HCT116 (cell line): ENCODE measurements around the gene ARHGAP18. TPM values are rescaled to one million over a fixed set of nuclear protein-coding genes. Genes with fewer than 3 reads are reported as not detected.

Source experiments
- ATAC-seq: fragments of 200-7000 bp; cut with Tn5 transposase; 2 replicates; pipeline ENCODE4 v1.9.1; 2020; ENCODE audit warnings: mild to moderate bottlenecking, moderate library complexity
- BruUV-seq: library from RNA; stranded (reverse); fragments of 400-500 nt; replicated peaks from 2 replicates; lab custom pipeline; 2021; lab: Mats Ljungman, UMichigan
- CTCF ChIA-PET: fragments of 300-600 bp; sonication (Branson Sonifier 250); formaldehyde crosslinking; loops from one replicate; lab custom pipeline; 2021; ENCODE audit warnings: antibody characterized with exemption; lab: Charles Lee
- POLR2A ChIA-PET: fragments of 300-600, 350-600 bp; sonication (Branson Sonifier 250); formaldehyde crosslinking; loops from one replicate; lab custom pipeline; 2021; ENCODE audit warnings: antibody characterized with exemption; lab: Charles Lee
- RAD21 ChIA-PET, 2 experiments: fragments of 300-600 bp; sonication (Branson Sonifier 250); formaldehyde crosslinking; loops; one replicate each; lab custom pipeline; 2023; ENCODE audit warnings: low total read pairs in 2 of 2; ENCODE audit not compliant: uncharacterized antibody in 2 of 2, unreplicated experiment in 2 of 2, low non-redundant PET in 1 of 2; lab: Charles Lee
- DNase-seq: peaks from one replicate; pipeline ENCODE4 v3.0.0-alpha.2; 2010; ENCODE audit warnings: low read depth, low spot score
- H2AFZ ChIP-seq: fragments of 200-600 bp; shearing (Covaris generic), sonication (generic); 2 replicates; pipeline ENCODE4 v1.6.1; 2017; ENCODE audit warnings: low read depth, mixed run types, mixed read lengths, antibody characterized with exemption, low read length; ENCODE audit not compliant: poor library complexity, severe bottlenecking
- H3K27ac ChIP-seq: 2 replicates; pipeline ENCODE4 v1.5.1; 2012; ENCODE audit warnings: low read depth, low read length
- H3K27me3 ChIP-seq: fragments of 200-600 bp; sonication (generic); 2 replicates; pipeline ENCODE4 v1.6.1; 2016; ENCODE audit warnings: mixed run types, low read length, mixed read lengths; ENCODE audit not compliant: insufficient read depth
- H3K36me3 ChIP-seq, 2 experiments: fragments of 200-500 bp in 1 of 2; fragments of 200-600 bp in 1 of 2; sonication (Bioruptor generic) in 1 of 2; sonication (generic) in 1 of 2; 2 replicates each; pipeline versions ENCODE4 v1.5.1 to v1.6.1; 2014 to 2016; ENCODE audit warnings: low read length in 2 of 2, inconsistent platforms in 1 of 2, mixed read lengths in 1 of 2, mixed run types in 1 of 2; ENCODE audit not compliant: insufficient read depth in 2 of 2, control insufficient read depth in 1 of 2
- H3K4me1 ChIP-seq, 2 experiments: fragments of 200-600 bp in 1 of 2; sonication (generic) in 1 of 2; 2 replicates each; pipeline versions ENCODE4 v1.5.1 to v1.6.1; 2012 to 2017; ENCODE audit warnings: low read length in 2 of 2, inconsistent platforms in 1 of 2, mild to moderate bottlenecking in 1 of 2, mixed read lengths in 1 of 2, mixed run types in 1 of 2, moderate library complexity in 1 of 2; ENCODE audit not compliant: insufficient read depth in 2 of 2, control insufficient read depth in 1 of 2
- H3K4me2 ChIP-seq: fragments of 200-600 bp; sonication (generic); 2 replicates; pipeline ENCODE4 v1.6.1; 2017; ENCODE audit warnings: mixed run types, low read length, mixed read lengths
- H3K4me3 ChIP-seq, 2 experiments: fragments of 200-600 bp in 1 of 2; sonication (generic) in 1 of 2; replicated peaks in 1 of 2; 2 replicates each; pipeline ENCODE4 v1.5.1; 2011 to 2016; ENCODE audit warnings: low read length in 2 of 2, control low read depth in 1 of 2, low read depth in 1 of 2, mild to moderate bottlenecking in 1 of 2, mixed read lengths in 1 of 2, mixed run types in 1 of 2
- H3K79me2 ChIP-seq: fragments of 200-600 bp; sonication (generic); 2 replicates; pipeline ENCODE4 v1.6.1; 2017; ENCODE audit warnings: mild to moderate bottlenecking, mixed run types, low read length, moderate library complexity, mixed read lengths; ENCODE audit not compliant: insufficient read depth
- H3K9ac ChIP-seq: fragments of 200-600 bp; sonication (generic); 2 replicates; pipeline ENCODE4 v1.6.1; 2016; ENCODE audit warnings: low read length, mixed read lengths
- H3K9me2 ChIP-seq: fragments of 200-600 bp; sonication (generic), shearing (Covaris generic); 2 replicates; pipeline ENCODE4 v1.6.1; 2017; ENCODE audit warnings: mixed run types, mild to moderate bottlenecking, moderate library complexity; ENCODE audit not compliant: insufficient read depth
- H3K9me3 ChIP-seq, 2 experiments: fragments of 200-500 bp in 1 of 2; fragments of 200-600 bp in 1 of 2; sonication (Bioruptor generic) in 1 of 2; sonication (generic) in 1 of 2; 2 replicates each; pipeline ENCODE4 v1.6.1; 2014 to 2017; ENCODE audit warnings: low read length in 2 of 2, mixed read lengths in 2 of 2, inconsistent platforms in 1 of 2, low read depth in 1 of 2, mild to moderate bottlenecking in 1 of 2, mixed run types in 1 of 2, moderate library complexity in 1 of 2; ENCODE audit not compliant: control insufficient read depth in 1 of 2, insufficient read depth in 1 of 2
- H4K20me1 ChIP-seq: fragments of 200-600 bp; sonication (generic), shearing (Covaris generic); 2 replicates; pipeline ENCODE4 v1.6.1; 2017; ENCODE audit warnings: mixed run types, mild to moderate bottlenecking, moderate library complexity; ENCODE audit not compliant: insufficient read depth
- CTCF ChIP-seq, 3 experiments: fragments of 200-600 bp in 1 of 3; sonication (generic) in 1 of 3; IDR thresholded peaks in 2 of 3; conservative IDR thresholded peaks in 1 of 3; 2 replicates each; pipeline ENCODE4 v1.5.1; 2012 to 2017; ENCODE audit warnings: low read depth in 2 of 3, low read length in 2 of 3, antibody characterized with exemption in 1 of 3, borderline replicate concordance in 1 of 3, control low read depth in 1 of 3, mild to moderate bottlenecking in 1 of 3, mixed read lengths in 1 of 3, mixed run types in 1 of 3, moderate library complexity in 1 of 3; ENCODE audit not compliant: insufficient read depth in 1 of 3
- ELF1 ChIP-seq: IDR thresholded peaks from 2 replicates; pipeline ENCODE4 v1.6.1; 2012; ENCODE audit warnings: low read depth, borderline replicate concordance
- EZH2 ChIP-seq: fragments of 200-600 bp; sonication (generic); IDR thresholded peaks from 2 replicates; pipeline ENCODE4 v1.6.1; 2017; ENCODE audit warnings: antibody characterized with exemption, mixed run types
- JUND ChIP-seq: IDR thresholded peaks from 2 replicates; pipeline ENCODE4 v1.6.1; 2012
- POLR2A ChIP-seq: IDR thresholded peaks from 2 replicates; pipeline ENCODE4 v1.7.0; 2011; ENCODE audit warnings: borderline replicate concordance; ENCODE audit not compliant: insufficient read depth, insufficient read length; ENCODE audit errors: extremely low read depth
- RAD21 ChIP-seq: IDR thresholded peaks from 2 replicates; pipeline ENCODE4 v1.6.1; 2012; ENCODE audit warnings: low read depth, mild to moderate bottlenecking
- REST ChIP-seq: IDR thresholded peaks from 2 replicates; pipeline ENCODE4 v1.6.1; 2012; ENCODE audit warnings: low read depth
- SIN3A ChIP-seq: IDR thresholded peaks from 2 replicates; pipeline ENCODE4 v1.6.1; 2012; ENCODE audit warnings: low read depth
- SP1 ChIP-seq: IDR thresholded peaks from 2 replicates; pipeline ENCODE4 v1.6.1; 2012; ENCODE audit warnings: low read depth
- ZNF274 ChIP-seq: fragments of 200-500 bp; sonication (Bioruptor generic); IDR thresholded peaks from 2 replicates; pipeline ENCODE4 v1.6.1; 2014; ENCODE audit warnings: mild to moderate bottlenecking, low read depth, low read length, inconsistent platforms
- intact Hi-C: fragments of 100-400 bp; cut with micrococcal nuclease; formaldehyde crosslinking; loops from 2 replicates; pipeline ENCODE4 v1.10.0; 2022
- total RNA-seq: library from RNA; stranded (reverse); gene quantifications from one replicate; pipeline ENCODE4 v1.2.1, GENCODE V29; 2021; ENCODE audit not compliant: unreplicated experiment

The ARHGAP18 gene
- total RNA-seq, 1 experiment from 2014 or later: 70.3 TPM

GRCh38 chr6:129596522-129596921, 113.5 kb downstream of the ARHGAP18 start (continued):
- no peak for TF ChIP-seq REST
- TF ChIP-seq ELF1: no peak
- TF ChIP-seq SIN3A: no peak
- TF ChIP-seq SP1: no peak
- TF ChIP-seq ZNF274: no peak
- TF ChIP-seq POLR2A: no peak

GRCh38 chr6:129593233-129593564, 116.8 kb downstream of the ARHGAP18 start:
- H3K9ac ChIP-seq: no peak overlapping the region
- H3K4me3 ChIP-seq: no peak overlapping the region
- H3K4me1 ChIP-seq: peaks cover 11 to 19% of the 10 kb centered on the region in 2 experiments; a peak in 3 of 4 replicates
- BruUV-seq: no TSS peak
- H3K36me3 ChIP-seq: peaks cover 14 to 17% of the 10 kb centered on the region in 2 experiments; a peak in 3 of 4 replicates
- H3K79me2 ChIP-seq: no peaks in the 10 kb centered on the region
- no peaks in the 10 kb centered on the region for H3K9me2 ChIP-seq
- H3K27me3 ChIP-seq: no peaks in the 10 kb centered on the region
- ATAC-seq (no peak), DNase-seq (no peak)
- H4K20me1 ChIP-seq: no peaks in the 10 kb centered on the region
- H3K4me2 ChIP-seq: no peak overlapping the region
- H3K27ac ChIP-seq: no peak overlapping the region
- RAD21 ChIA-PET: no interaction called here
- POLR2A ChIA-PET: no interaction called here
- H2AFZ ChIP-seq: no peak overlapping the region
- intact Hi-C loops: no loop called here
- H3K9me3 ChIP-seq: no peaks in the 10 kb centered on the region
- no peak for TF ChIP-seq EZH2
- TF ChIP-seq RAD21: no peak
- no peak for TF ChIP-seq JUND
- TF ChIP-seq CTCF (IDR thresholded peaks at IDR 0.05 in 2 of 3, conservative IDR thresholded peaks at IDR 0.05 in 1 of 3; ENCODE audit: borderline replicate concordance in 1 of 3, insufficient read depth in 1 of 3, low read depth in 2 of 3, low read length in 2 of 3): no peak
- TF ChIP-seq, all 23 proteins: peak for 0
- CTCF ChIA-PET: no interaction called here
